OCI-LY7 (cell line): ENCODE data around the gene CYP4V2. TPM values are rescaled to one million over a fixed set of nuclear protein-coding genes. Genes with fewer than 3 reads are reported as not detected.
A peak's percentile ranks its signal among the peaks of the same experiment; 100 is the strongest.

Source experiments
- BruUV-seq: library from RNA; stranded (reverse); fragments of 400-500 nt; replicated peaks from 2 replicates; lab custom pipeline; 2021; lab: Mats Ljungman, UMichigan
- CTCF ChIA-PET: fragments of 300-600 bp; sonication (Branson Sonifier 250); formaldehyde crosslinking; loops from one replicate; lab custom pipeline; 2022; ENCODE audit warnings: antibody characterized with exemption; ENCODE audit not compliant: unreplicated experiment; lab: Charles Lee
- POLR2A ChIA-PET: fragments of 300-600 bp; sonication (Branson Sonifier 250); formaldehyde crosslinking; loops from one replicate; lab custom pipeline; 2022; ENCODE audit warnings: antibody characterized with exemption; lab: Charles Lee
- DNase-seq: peaks from one replicate; pipeline ENCODE4 v3.0.0-alpha.2; 2015; ENCODE audit warnings: low spot score
- H2AFZ ChIP-seq: fragments of 200-600 bp; sonication (generic), shearing (Covaris generic); 2 replicates; pipeline ENCODE4 v1.6.1; 2014; ENCODE audit warnings: mild to moderate bottlenecking, antibody characterized with exemption, low read length, moderate library complexity
- H3K27ac ChIP-seq: fragments of 200-600 bp; sonication (generic); 2 replicates; pipeline ENCODE4 v1.5.1; 2014; ENCODE audit warnings: mixed run types, low read depth, mild to moderate bottlenecking, moderate library complexity, low read length, inconsistent platforms; ENCODE audit not compliant: poor library complexity, severe bottlenecking
- H3K36me3 ChIP-seq: fragments of 200-600 bp; sonication (generic); 2 replicates; pipeline ENCODE4 v1.6.1; 2014; ENCODE audit warnings: mild to moderate bottlenecking, antibody characterized with exemption, low read length, moderate library complexity, mixed read lengths; ENCODE audit not compliant: insufficient read depth
- H3K4me1 ChIP-seq: fragments of 200-600 bp; sonication (generic); 2 replicates; pipeline ENCODE4 v1.5.1; 2014; ENCODE audit warnings: mild to moderate bottlenecking, low read length; ENCODE audit not compliant: insufficient read depth, poor library complexity, severe bottlenecking
- H3K4me2 ChIP-seq: fragments of 200-600 bp; sonication (generic); 2 replicates; pipeline ENCODE4 v1.6.1; 2014; ENCODE audit warnings: mild to moderate bottlenecking, low read length
- H3K4me3 ChIP-seq: fragments of 200-600 bp; sonication (generic); 2 replicates; pipeline ENCODE4 v1.5.1; 2014; ENCODE audit warnings: mild to moderate bottlenecking, low read depth, low read length; ENCODE audit not compliant: poor library complexity, severe bottlenecking
- H3K79me2 ChIP-seq: fragments of 200-600 bp; sonication (generic); 2 replicates; pipeline ENCODE4 v1.6.1; 2016; ENCODE audit warnings: low read depth, mild to moderate bottlenecking, low read length, moderate library complexity, mixed read lengths; ENCODE audit not compliant: insufficient read depth
- H3K9me2 ChIP-seq: fragments of 200-600 bp; sonication (generic); 2 replicates; pipeline ENCODE4 v1.6.1; 2016; ENCODE audit warnings: mild to moderate bottlenecking, low read length, mixed read lengths; ENCODE audit not compliant: insufficient read depth
- H3K9me3 ChIP-seq: fragments of 200-600 bp; sonication (generic); 2 replicates; pipeline ENCODE4 v1.6.1; 2014; ENCODE audit warnings: mild to moderate bottlenecking, mixed run types, low read length, mixed read lengths
- H4K20me1 ChIP-seq: fragments of 200-600 bp; sonication (generic); 2 replicates; pipeline ENCODE4 v1.6.1; 2014; ENCODE audit warnings: mild to moderate bottlenecking, antibody characterized with exemption, low read length, moderate library complexity, mixed read lengths; ENCODE audit not compliant: insufficient read depth
- EZH2phosphoT487 ChIP-seq: fragments of 200-600 bp; sonication (generic); IDR thresholded peaks from 2 replicates; pipeline ENCODE4 v1.6.1; 2018; ENCODE audit warnings: low read depth, borderline replicate concordance, mild to moderate bottlenecking, mixed run types, antibody characterized with exemption, low read length, moderate library complexity, mixed read lengths
- intact Hi-C: fragments of 100-400 bp; cut with micrococcal nuclease; formaldehyde crosslinking; loops from one replicate; pipeline ENCODE4 v1.10.0; 2022; ENCODE audit not compliant: unreplicated experiment
- total RNA-seq, 2 experiments: library from RNA; depleted of rRNA in 1 of 2; stranded (reverse); fragments of >200 nt in 1 of 2; shearing (Covaris generic) in 1 of 2; gene quantifications; 2 replicates each; pipeline ENCODE4 v1.2.3, GENCODE V29; 2014 to 2022
- TF ChIP-seq, protein P1 (sequence below): fragments of 200-600 bp; sonication (generic); conservative IDR thresholded peaks from 2 replicates; pipeline ENCODE4 v1.5.1; 2014; ENCODE audit warnings: mild to moderate bottlenecking, antibody characterized with exemption, low read length, moderate library complexity, mixed read lengths

CYP4V2 gene
- total RNA-seq, 2 experiments from 2014 or later = 6.9 to 12.5 TPM

DNA sequence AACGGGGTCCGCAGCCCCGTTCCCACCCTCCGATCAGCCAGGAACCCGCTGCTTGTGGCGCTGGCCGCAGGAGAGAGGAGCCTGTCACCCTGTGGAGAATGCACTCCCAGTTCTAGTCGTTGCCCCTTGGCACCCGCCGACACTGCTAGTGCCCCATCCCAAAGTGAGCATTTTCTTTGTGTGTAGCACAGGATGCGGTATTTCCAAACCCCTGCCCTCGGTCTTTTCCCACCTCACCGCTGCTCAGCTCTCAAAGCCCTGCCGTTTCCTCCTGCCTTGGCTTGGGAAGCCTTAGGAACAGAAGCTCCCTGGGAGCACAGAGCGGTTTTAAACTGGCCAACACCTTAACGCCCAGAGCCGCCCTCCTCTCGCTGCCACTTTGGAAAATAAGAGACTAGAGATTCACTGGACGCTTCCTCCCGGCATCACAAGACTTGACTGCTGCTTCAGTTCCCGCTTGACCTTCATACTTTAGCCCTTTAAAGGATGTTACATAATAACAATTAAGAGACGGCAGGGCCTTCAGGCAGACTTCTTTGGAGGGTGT is 772 bp downstream of the CYP4V2 start:
- DNase-seq = peak; percentile 49
- intact Hi-C loops = loop anchor here (5.0 to 10.0 kb wide), 7 partner anchors 125 to 1545 kb away; partner anchors contain the start of genes CASP3, CCDC110, CENPU and PRIMPOL

DNA sequence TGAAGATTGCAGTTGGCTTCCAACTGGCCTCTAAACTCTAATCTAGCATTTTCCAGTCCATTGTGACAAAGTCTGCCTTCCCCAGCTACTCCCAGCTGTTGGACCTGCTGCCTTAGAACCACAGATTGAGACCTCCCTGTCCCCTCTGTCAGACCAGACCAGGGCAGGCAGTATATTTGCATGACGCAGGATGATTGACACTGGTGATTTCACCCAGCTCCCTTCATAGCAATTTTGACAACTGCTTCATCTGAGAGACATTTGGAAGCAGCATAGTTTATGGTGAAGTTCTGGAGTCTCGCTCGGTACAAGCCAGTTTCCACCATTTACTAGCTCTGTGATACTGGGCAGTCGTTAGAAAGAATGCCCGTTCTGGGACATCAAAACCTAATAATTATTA is 2.5 kb downstream of the CYP4V2 start:
- Histone ChIP-seq H3K27ac (no peak overlapping the region), H3K4me3 (no peak overlapping the region), H2AFZ (no peak overlapping the region), H3K9me3 (no peaks in the 10 kb centered on the region), H4K20me1 (no peaks in the 10 kb centered on the region), H3K79me2 (peaks cover 17% of the 10 kb centered on the region; the same call in 1 of the 2 replicates), H3K4me2 (peak overlapping the region; percentile 77), H3K9me2 (no peaks in the 10 kb centered on the region), H3K36me3 (peaks cover 11% of the 10 kb centered on the region), H3K4me1 (peaks cover 27% of the 10 kb centered on the region)
- intact Hi-C loops = loop anchor here (5.0 to 10.0 kb wide), 7 partner anchors 127 to 1547 kb away; partner anchors contain the start of genes CASP3, CCDC110, CENPU and PRIMPOL
- ChIA-PET POLR2A (no interaction called here), CTCF (no interaction called here)
- TF ChIP-seq EZH2phosphoT487 = no peak
- TF ChIP-seq, protein P1, sequence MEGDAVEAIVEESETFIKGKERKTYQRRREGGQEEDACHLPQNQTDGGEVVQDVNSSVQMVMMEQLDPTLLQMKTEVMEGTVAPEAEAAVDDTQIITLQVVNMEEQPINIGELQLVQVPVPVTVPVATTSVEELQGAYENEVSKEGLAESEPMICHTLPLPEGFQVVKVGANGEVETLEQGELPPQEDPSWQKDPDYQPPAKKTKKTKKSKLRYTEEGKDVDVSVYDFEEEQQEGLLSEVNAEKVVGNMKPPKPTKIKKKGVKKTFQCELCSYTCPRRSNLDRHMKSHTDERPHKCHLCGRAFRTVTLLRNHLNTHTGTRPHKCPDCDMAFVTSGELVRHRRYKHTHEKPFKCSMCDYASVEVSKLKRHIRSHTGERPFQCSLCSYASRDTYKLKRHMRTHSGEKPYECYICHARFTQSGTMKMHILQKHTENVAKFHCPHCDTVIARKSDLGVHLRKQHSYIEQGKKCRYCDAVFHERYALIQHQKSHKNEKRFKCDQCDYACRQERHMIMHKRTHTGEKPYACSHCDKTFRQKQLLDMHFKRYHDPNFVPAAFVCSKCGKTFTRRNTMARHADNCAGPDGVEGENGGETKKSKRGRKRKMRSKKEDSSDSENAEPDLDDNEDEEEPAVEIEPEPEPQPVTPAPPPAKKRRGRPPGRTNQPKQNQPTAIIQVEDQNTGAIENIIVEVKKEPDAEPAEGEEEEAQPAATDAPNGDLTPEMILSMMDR = no peak
- DNase-seq = no peak
- BruUV-seq = no TSS peak

More for the DNA sequence above, 772 bp downstream of the CYP4V2 start:
- POLR2A ChIA-PET = interaction anchor here (1.1 kb wide), 1 partner anchor 26 kb away, joined by 3 read pairs; no protein-coding TSS in a partner anchor
- CTCF ChIA-PET = interaction anchor here (1.2 kb wide), 1 partner anchor 9 kb away, joined by 3 read pairs; no protein-coding TSS in a partner anchor
- Histone ChIP-seq H3K4me3 (peak overlapping the region; percentile 82), H2AFZ (peak overlapping the region; percentile 93), H3K36me3 (peaks cover 11% of the 10 kb centered on the region), H3K4me2 (peak overlapping the region; percentile 77), H3K9me3 (no peaks in the 10 kb centered on the region), H3K4me1 (peaks cover 27% of the 10 kb centered on the region), H4K20me1 (no peaks in the 10 kb centered on the region), H3K9me2 (no peaks in the 10 kb centered on the region), H3K27ac (peak overlapping the region; percentile 91), H3K79me2 (peaks cover 17% of the 10 kb centered on the region; the same call in 1 of the 2 replicates)
- TF ChIP-seq, protein P1 = no peak
- TF ChIP-seq EZH2phosphoT487 = no peak
- no TSS peak for BruUV-seq

DNA sequence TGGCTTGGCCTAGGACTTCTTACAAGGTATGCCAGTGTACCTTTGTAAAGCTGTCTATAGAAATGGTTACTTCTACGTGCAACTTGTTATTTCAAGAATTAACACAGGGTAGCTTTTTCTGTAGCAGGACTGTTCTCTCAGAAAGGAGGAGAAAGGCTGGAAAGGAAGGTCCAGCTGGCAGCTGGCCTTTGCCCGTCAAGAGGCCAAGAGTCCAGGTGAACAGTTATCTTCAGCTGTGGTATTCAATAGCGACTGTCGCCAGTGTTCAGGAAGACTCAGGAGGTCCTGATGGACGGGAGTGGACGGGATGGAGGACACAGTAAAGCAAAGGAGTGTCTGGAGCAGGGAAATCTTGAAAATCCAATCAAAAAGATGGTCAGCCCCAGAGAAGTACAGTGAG is 4.7 kb downstream of the CYP4V2 start:
- BruUV-seq = no TSS peak
- Histone ChIP-seq H3K4me2 (no peak overlapping the region), H4K20me1 (no peaks in the 10 kb centered on the region), H3K4me3 (no peak overlapping the region), H2AFZ (no peak overlapping the region), H3K9me2 (no peaks in the 10 kb centered on the region), H3K4me1 (peaks cover 11% of the 10 kb centered on the region), H3K36me3 (peaks cover 11% of the 10 kb centered on the region), H3K79me2 (peaks cover 17% of the 10 kb centered on the region; the same call in 1 of the 2 replicates), H3K9me3 (no peaks in the 10 kb centered on the region), H3K27ac (no peak overlapping the region)
- intact Hi-C loops = loop anchor here (10.0 kb wide), 3 partner anchors 311 to 1461 kb away; partner anchors contain the start of gene CENPU
- POLR2A ChIA-PET = no interaction called here
- DNase-seq = no peak
- CTCF ChIA-PET = no interaction called here
- TF ChIP-seq, protein P1 = no peak
- TF ChIP-seq EZH2phosphoT487 = no peak
